Brain pericyte (primary cell): ENCODE results near the gene GABBR2.

Experiments
- DNase-seq: peaks from one replicate; pipeline ENCODE4 v3.0.0-alpha.2; 2012; ENCODE audit warnings: low read depth, low spot score

GABBR2 gene

GRCh38 chr9:98634685-98635336 is 73.9 kb downstream of the GABBR2 start:
- DNase-seq = no peak

GRCh38 chr9:98632839-98633238 is 75.9 kb downstream of the GABBR2 start:
- no peak for DNase-seq

- no peak for DNase-seq
These were observed 81.4 kb downstream of the GABBR2 start for GRCh38 chr9:98627296-98627695.

- no peak for DNase-seq
These were observed 83.0 kb downstream of the GABBR2 start for GRCh38 chr9:98625728-98626127.

- no peak for DNase-seq
These were observed 88.9 kb downstream of the GABBR2 start for GRCh38 chr9:98619788-98620187.

GRCh38 chr9:98615633-98616032 is 93.1 kb downstream of the GABBR2 start:
- DNase-seq = no peak

GRCh38 chr9:98614941-98615340 is 93.8 kb downstream of the GABBR2 start:
- no peak for DNase-seq

- no peak for DNase-seq
These were observed 96.5 kb downstream of the GABBR2 start for GRCh38 chr9:98612061-98612752.

- no peak for DNase-seq
These were observed 97.4 kb downstream of the GABBR2 start for GRCh38 chr9:98611319-98611718.

GRCh38 chr9:98610711-98611110 is 98.0 kb downstream of the GABBR2 start:
- DNase-seq = no peak

GRCh38 chr9:98610211-98610610 is 98.5 kb downstream of the GABBR2 start:
- no peak for DNase-seq

GRCh38 chr9:98609646-98610045 is 99.1 kb downstream of the GABBR2 start:
- DNase-seq = no peak

- DNase-seq = no peak
These were observed 100.9 kb downstream of the GABBR2 start for GRCh38 chr9:98607787-98608186.

- no peak for DNase-seq
These were observed 101.6 kb downstream of the GABBR2 start for GRCh38 chr9:98607152-98607551.

- no peak for DNase-seq
These were observed 102.0 kb downstream of the GABBR2 start for GRCh38 chr9:98606730-98607129.

- DNase-seq = no peak
These were observed 103.6 kb downstream of the GABBR2 start for GRCh38 chr9:98605116-98605515.

- DNase-seq = no peak
These were observed 104.8 kb downstream of the GABBR2 start for GRCh38 chr9:98603821-98604383.

- no peak for DNase-seq
These were observed 105.8 kb downstream of the GABBR2 start for GRCh38 chr9:98602839-98603500.

GRCh38 chr9:98600631-98601030 is 108.1 kb downstream of the GABBR2 start:
- DNase-seq = no peak

GRCh38 chr9:98599566-98600216 is 109.0 kb downstream of the GABBR2 start:
- DNase-seq = no peak

GRCh38 chr9:98598861-98599260 is 109.9 kb downstream of the GABBR2 start:
- DNase-seq = no peak

GRCh38 chr9:98597236-98597771 is 111.4 kb downstream of the GABBR2 start:
- DNase-seq = no peak
